NCI-H2227 treated with DMSO at 0.1 percent for 48 hours (cell line): ENCODE data around the gene RGPD8.
"Not testable (repeated sequence)": the region's sequence is repeated elsewhere in the genome, so short reads cannot be mapped to it uniquely, and the experiment has no call there.

ENCODE experiments used
- DNase-seq: peaks from one replicate; lab custom pipeline; 2025; lab: John Stamatoyannopoulos, UW

Gene RGPD8

GRCh38 chr2:112435716-112436431, 2.4 kb upstream of the RGPD8 start:
- DNase-seq: not testable (repeated sequence)

GRCh38 chr2:112434890-112435715, 1.7 kb upstream of the RGPD8 start:
- not testable (repeated sequence) for DNase-seq

- no peak for DNase-seq
Observed at GRCh38 chr2:112433932-112434730, 686 bp upstream of the RGPD8 start.

- DNase-seq: not testable (repeated sequence)
Observed at GRCh38 chr2:112432735-112433479, 538 bp downstream of the RGPD8 start.

- not testable (repeated sequence) for DNase-seq
Observed at GRCh38 chr2:112432390-112432734, 1.1 kb downstream of the RGPD8 start.

- DNase-seq: not testable (repeated sequence)
Observed at GRCh38 chr2:112431587-112432295, 1.7 kb downstream of the RGPD8 start.

- DNase-seq: not testable (repeated sequence)
Observed at GRCh38 chr2:112424553-112424952, 8.9 kb downstream of the RGPD8 start.

- not testable (repeated sequence) for DNase-seq
Observed at GRCh38 chr2:112416860-112417259, 16.6 kb downstream of the RGPD8 start.

GRCh38 chr2:112360055-112360454, 73.4 kb downstream of the RGPD8 start:
- DNase-seq: not testable (repeated sequence)

- not testable (repeated sequence) for DNase-seq
Observed at GRCh38 chr2:112354335-112354734, 79.1 kb downstream of the RGPD8 start.

- DNase-seq: not testable (repeated sequence)
Observed at GRCh38 chr2:112352809-112353603, 80.4 kb downstream of the RGPD8 start.

- not testable (repeated sequence) for DNase-seq
Observed at GRCh38 chr2:112352292-112352691, 81.2 kb downstream of the RGPD8 start.

- peak; percentile 61 for DNase-seq
Observed at GRCh38 chr2:112345030-112346027, 88.1 kb downstream of the RGPD8 start.

GRCh38 chr2:112343827-112344585, 89.4 kb downstream of the RGPD8 start:
- no peak for DNase-seq

GRCh38 chr2:112342067-112342550, 91.3 kb downstream of the RGPD8 start:
- DNase-seq: no peak

- no peak for DNase-seq
Observed at GRCh38 chr2:112340475-112341267, 92.8 kb downstream of the RGPD8 start.

- no peak for DNase-seq
Observed at GRCh38 chr2:112339986-112340385, 93.5 kb downstream of the RGPD8 start.
